ENCODE results near the gene ERG. TPM values are rescaled to one million over a fixed set of nuclear protein-coding genes. Genes with fewer than 3 reads are reported as not detected.

Gene ERG
- total RNA-seq (1.5 TPM), polyA plus RNA-seq (not detected)

- H3K4me3 Mint-ChIP-seq = no peak within 1 kb of the TSS
- DNase-seq = no peak
- no peaks in the 10 kb centered on the region for H3K36me3 Mint-ChIP-seq
- H3K27me3 Mint-ChIP-seq = peaks cover 50% of the 10 kb centered on the region
- Histone ChIP-seq H3K4me1 (ENCODE audit: control insufficient read depth, insufficient read depth, low read length, poor library complexity, severe bottlenecking) (no peaks in the 10 kb centered on the region), H3K27me3 (ENCODE audit: control insufficient read depth, insufficient read depth, low read length) (peaks cover 13% of the 10 kb centered on the region), H3K4me3 (ENCODE audit: low read depth, low read length) (no peak within 1 kb of the TSS), H3K9me3 (ENCODE audit: control insufficient read depth in 2 of 2, low read length in 2 of 2) (no peaks in the 10 kb centered on the region), H3K36me3 (ENCODE audit: control insufficient read depth, insufficient read depth, low read length) (no peaks in the 10 kb centered on the region), H3K27ac (ENCODE audit: insufficient read depth, low read length, poor library complexity, severe bottlenecking) (no peak within 1 kb of the TSS)
- no peak for ATAC-seq (ENCODE audit: low read depth in 2 of 2)
- no peak within 1 kb of the TSS for H3K27ac Mint-ChIP-seq
- no peaks in the 10 kb centered on the region for H3K4me1 Mint-ChIP-seq
- no peaks in the 10 kb centered on the region for H3K9me3 Mint-ChIP-seq
Observed at GRCh38 chr21:38498057-38498833, at the start of gene ERG. Gene ERG (minus strand): TSS chr21:38498477. CDS start chr21:38498380, 97 bp downstream.

- DNase-seq = no peak
- no peak overlapping the region for H3K4me3 ChIP-seq (ENCODE audit: low read depth, low read length)
- no peaks in the 10 kb centered on the region for H3K4me1 Mint-ChIP-seq
- H3K27me3 Mint-ChIP-seq = peaks cover 3% of the 10 kb centered on the region
- no peak overlapping the region for H3K4me3 Mint-ChIP-seq
- no peaks in the 10 kb centered on the region for H3K9me3 ChIP-seq (ENCODE audit: control insufficient read depth in 2 of 2, low read length in 2 of 2)
- no peaks in the 10 kb centered on the region for H3K9me3 Mint-ChIP-seq
- H3K36me3 Mint-ChIP-seq = no peaks in the 10 kb centered on the region
- no peak for ATAC-seq (ENCODE audit: low read depth in 2 of 2)
- H3K27me3 ChIP-seq (ENCODE audit: control insufficient read depth, insufficient read depth, low read length) = no peaks in the 10 kb centered on the region
- H3K4me1 ChIP-seq (ENCODE audit: control insufficient read depth, insufficient read depth, low read length, poor library complexity, severe bottlenecking) = no peaks in the 10 kb centered on the region
- no peaks in the 10 kb centered on the region for H3K36me3 ChIP-seq (ENCODE audit: control insufficient read depth, insufficient read depth, low read length)
- no peak overlapping the region for H3K27ac Mint-ChIP-seq
- no peak overlapping the region for H3K27ac ChIP-seq (ENCODE audit: insufficient read depth, low read length, poor library complexity, severe bottlenecking)
Observed at GRCh38 chr21:38544661-38545060, 46.4 kb upstream of the ERG start.

GRCh38 chr21:38542263-38542662, 44.0 kb upstream of the ERG start:
- no peak overlapping the region for H3K27ac ChIP-seq (ENCODE audit: insufficient read depth, low read length, poor library complexity, severe bottlenecking)
- H3K4me1 Mint-ChIP-seq = no peaks in the 10 kb centered on the region
- H3K36me3 ChIP-seq (ENCODE audit: control insufficient read depth, insufficient read depth, low read length) = no peaks in the 10 kb centered on the region
- H3K27ac Mint-ChIP-seq = no peak overlapping the region
- H3K9me3 Mint-ChIP-seq = no peaks in the 10 kb centered on the region
- H3K4me1 ChIP-seq (ENCODE audit: control insufficient read depth, insufficient read depth, low read length, poor library complexity, severe bottlenecking) = no peaks in the 10 kb centered on the region
- H3K4me3 Mint-ChIP-seq = no peak overlapping the region
- no peak for ATAC-seq (ENCODE audit: low read depth in 2 of 2)
- H3K4me3 ChIP-seq (ENCODE audit: low read depth, low read length) = no peak overlapping the region
- DNase-seq = no peak
- H3K9me3 ChIP-seq (ENCODE audit: control insufficient read depth in 2 of 2, low read length in 2 of 2) = no peaks in the 10 kb centered on the region
- no peaks in the 10 kb centered on the region for H3K27me3 Mint-ChIP-seq
- no peaks in the 10 kb centered on the region for H3K27me3 ChIP-seq (ENCODE audit: control insufficient read depth, insufficient read depth, low read length)
- H3K36me3 Mint-ChIP-seq = no peaks in the 10 kb centered on the region

- Mint-ChIP-seq H3K36me3 (no peaks in the 10 kb centered on the region), H3K9me3 (no peaks in the 10 kb centered on the region), H3K4me3 (no peak overlapping the region), H3K27ac (no peak overlapping the region), H3K4me1 (no peaks in the 10 kb centered on the region), H3K27me3 (no peaks in the 10 kb centered on the region)
- Histone ChIP-seq H3K27me3 (ENCODE audit: control insufficient read depth, insufficient read depth, low read length) (no peaks in the 10 kb centered on the region), H3K36me3 (ENCODE audit: control insufficient read depth, insufficient read depth, low read length) (no peaks in the 10 kb centered on the region), H3K4me3 (ENCODE audit: low read depth, low read length) (no peak overlapping the region), H3K4me1 (ENCODE audit: control insufficient read depth, insufficient read depth, low read length, poor library complexity, severe bottlenecking) (no peaks in the 10 kb centered on the region), H3K27ac (ENCODE audit: insufficient read depth, low read length, poor library complexity, severe bottlenecking) (no peak overlapping the region), H3K9me3 (ENCODE audit: control insufficient read depth in 2 of 2, low read length in 2 of 2) (no peaks in the 10 kb centered on the region)
- ATAC-seq (ENCODE audit: low read depth in 2 of 2) (no peak), DNase-seq (no peak)
Observed at GRCh38 chr21:38538353-38538752, 40.1 kb upstream of the ERG start.

GRCh38 chr21:38534591-38534990, 36.3 kb upstream of the ERG start:
- H3K4me3 ChIP-seq (ENCODE audit: low read depth, low read length) = no peak overlapping the region
- no peaks in the 10 kb centered on the region for H3K9me3 ChIP-seq (ENCODE audit: control insufficient read depth in 2 of 2, low read length in 2 of 2)
- DNase-seq (no peak), ATAC-seq (ENCODE audit: low read depth in 2 of 2) (no peak)
- Mint-ChIP-seq H3K27me3 (no peaks in the 10 kb centered on the region), H3K36me3 (no peaks in the 10 kb centered on the region), H3K4me1 (no peaks in the 10 kb centered on the region), H3K9me3 (peaks cover 0 to 2% (median 0%) of the 10 kb centered on the region in 7 donors), H3K4me3 (no peak overlapping the region), H3K27ac (no peak overlapping the region)
- no peaks in the 10 kb centered on the region for H3K4me1 ChIP-seq (ENCODE audit: control insufficient read depth, insufficient read depth, low read length, poor library complexity, severe bottlenecking)
- H3K36me3 ChIP-seq (ENCODE audit: control insufficient read depth, insufficient read depth, low read length) = no peaks in the 10 kb centered on the region
- no peaks in the 10 kb centered on the region for H3K27me3 ChIP-seq (ENCODE audit: control insufficient read depth, insufficient read depth, low read length)
- H3K27ac ChIP-seq (ENCODE audit: insufficient read depth, low read length, poor library complexity, severe bottlenecking) = no peak overlapping the region

- Mint-ChIP-seq H3K27ac (no peak overlapping the region), H3K4me1 (no peaks in the 10 kb centered on the region), H3K36me3 (no peaks in the 10 kb centered on the region), H3K9me3 (peaks cover 0 to 2% (median 0%) of the 10 kb centered on the region in 7 donors), H3K4me3 (no peak overlapping the region), H3K27me3 (no peaks in the 10 kb centered on the region)
- Histone ChIP-seq H3K36me3 (ENCODE audit: control insufficient read depth, insufficient read depth, low read length) (no peaks in the 10 kb centered on the region), H3K9me3 (ENCODE audit: control insufficient read depth in 2 of 2, low read length in 2 of 2) (no peaks in the 10 kb centered on the region), H3K4me3 (ENCODE audit: low read depth, low read length) (no peak overlapping the region), H3K4me1 (ENCODE audit: control insufficient read depth, insufficient read depth, low read length, poor library complexity, severe bottlenecking) (no peaks in the 10 kb centered on the region), H3K27me3 (ENCODE audit: control insufficient read depth, insufficient read depth, low read length) (no peaks in the 10 kb centered on the region), H3K27ac (ENCODE audit: insufficient read depth, low read length, poor library complexity, severe bottlenecking) (no peak overlapping the region)
- no peak for DNase-seq
- no peak for ATAC-seq (ENCODE audit: low read depth in 2 of 2)
Observed at GRCh38 chr21:38533887-38534286, 35.6 kb upstream of the ERG start.

GRCh38 chr21:38531591-38531990, 33.3 kb upstream of the ERG start:
- H3K27ac Mint-ChIP-seq = no peak overlapping the region
- Histone ChIP-seq H3K9me3 (ENCODE audit: control insufficient read depth in 2 of 2, low read length in 2 of 2) (no peaks in the 10 kb centered on the region), H3K27me3 (ENCODE audit: control insufficient read depth, insufficient read depth, low read length) (no peaks in the 10 kb centered on the region), H3K36me3 (ENCODE audit: control insufficient read depth, insufficient read depth, low read length) (no peaks in the 10 kb centered on the region), H3K4me3 (ENCODE audit: low read depth, low read length) (no peak overlapping the region), H3K4me1 (ENCODE audit: control insufficient read depth, insufficient read depth, low read length, poor library complexity, severe bottlenecking) (no peaks in the 10 kb centered on the region), H3K27ac (ENCODE audit: insufficient read depth, low read length, poor library complexity, severe bottlenecking) (no peak overlapping the region)
- H3K4me3 Mint-ChIP-seq = no peak overlapping the region
- ATAC-seq (ENCODE audit: low read depth in 2 of 2) (no peak), DNase-seq (no peak)
- H3K36me3 Mint-ChIP-seq = no peaks in the 10 kb centered on the region
- no peaks in the 10 kb centered on the region for H3K27me3 Mint-ChIP-seq
- peaks cover 0 to 2% (median 0%) of the 10 kb centered on the region in 7 donors for H3K9me3 Mint-ChIP-seq
- no peaks in the 10 kb centered on the region for H3K4me1 Mint-ChIP-seq

- H3K9me3 Mint-ChIP-seq = peaks cover 0 to 2% (median 0%) of the 10 kb centered on the region in 7 donors
- H3K4me3 Mint-ChIP-seq = no peak overlapping the region
- ATAC-seq (ENCODE audit: low read depth in 2 of 2) (no peak), DNase-seq (no peak)
- Histone ChIP-seq H3K4me1 (ENCODE audit: control insufficient read depth, insufficient read depth, low read length, poor library complexity, severe bottlenecking) (no peaks in the 10 kb centered on the region), H3K4me3 (ENCODE audit: low read depth, low read length) (no peak overlapping the region), H3K36me3 (ENCODE audit: control insufficient read depth, insufficient read depth, low read length) (no peaks in the 10 kb centered on the region), H3K9me3 (ENCODE audit: control insufficient read depth in 2 of 2, low read length in 2 of 2) (no peaks in the 10 kb centered on the region), H3K27me3 (ENCODE audit: control insufficient read depth, insufficient read depth, low read length) (no peaks in the 10 kb centered on the region), H3K27ac (ENCODE audit: insufficient read depth, low read length, poor library complexity, severe bottlenecking) (no peak overlapping the region)
- H3K4me1 Mint-ChIP-seq = no peaks in the 10 kb centered on the region
- H3K36me3 Mint-ChIP-seq = no peaks in the 10 kb centered on the region
- no peak overlapping the region for H3K27ac Mint-ChIP-seq
- no peaks in the 10 kb centered on the region for H3K27me3 Mint-ChIP-seq
Observed at GRCh38 chr21:38531039-38531541, 32.8 kb upstream of the ERG start.
